Endometrium (tissue), 2 donors: ENCODE data around the gene OSBPL2.

Experiments used
- FAIRE-seq: peaks from 2 replicates; lab custom pipeline; 2012; peaks lifted over from hg19 to GRCh38; lab: Jason Lieb, UNC
- donor health status: control.
- donor health status: control.

The OSBPL2 gene

GRCh38 chr20:62258499-62259293 is 20.4 kb downstream of the OSBPL2 start:
- no peak for FAIRE-seq

GRCh38 chr20:62259294-62259565 is 20.9 kb downstream of the OSBPL2 start:
- no peak for FAIRE-seq

DNA sequence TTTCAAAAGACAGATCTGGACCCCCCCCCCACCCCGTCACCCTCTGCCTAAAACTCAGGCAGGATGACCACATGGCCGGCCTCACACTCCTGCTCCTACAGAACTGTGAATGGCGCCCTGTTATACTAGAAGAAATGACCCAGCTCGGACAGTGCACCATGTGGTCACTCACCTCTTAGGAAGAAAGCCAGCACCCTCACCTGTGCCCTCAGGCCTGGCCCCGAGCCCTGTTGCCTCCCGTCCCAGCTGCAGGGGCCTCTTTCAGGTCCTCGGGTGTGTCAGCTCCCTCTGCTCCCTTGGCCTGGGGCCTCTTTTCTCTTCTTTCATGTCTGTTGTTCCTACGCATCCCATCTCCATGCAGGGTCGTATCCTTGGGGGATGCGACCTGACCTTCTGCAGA is 23.7 kb downstream of the OSBPL2 start:
- FAIRE-seq: no peak

GRCh38 chr20:62263396-62263795 is 25.1 kb downstream of the OSBPL2 start:
- no peak for FAIRE-seq

GRCh38 chr20:62265365-62265764 is 27.0 kb downstream of the OSBPL2 start:
- no peak for FAIRE-seq

DNA sequence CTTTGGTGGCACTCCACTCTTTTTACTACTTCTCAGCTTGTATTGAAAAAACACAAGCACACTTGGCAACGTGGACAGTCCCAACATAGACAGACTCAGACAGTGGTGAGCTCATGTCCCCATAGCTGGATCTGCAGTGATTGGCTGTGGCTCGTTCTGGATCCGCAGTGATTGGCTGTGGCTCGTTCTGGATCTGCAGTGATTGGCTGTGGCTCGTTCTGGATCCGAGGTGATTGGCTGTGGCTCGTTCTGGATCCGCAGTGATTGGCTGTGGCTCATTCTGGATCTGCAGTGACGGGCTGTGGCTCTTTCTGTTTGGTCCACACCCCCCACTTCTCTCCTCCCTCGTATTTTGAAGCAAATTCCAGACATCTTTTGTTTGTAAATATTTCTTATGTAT is 28.0 kb downstream of the OSBPL2 start:
- no peak for FAIRE-seq

- FAIRE-seq: no peak
Observed at GRCh38 chr20:62266851-62267250, 28.5 kb downstream of the OSBPL2 start.

DNA sequence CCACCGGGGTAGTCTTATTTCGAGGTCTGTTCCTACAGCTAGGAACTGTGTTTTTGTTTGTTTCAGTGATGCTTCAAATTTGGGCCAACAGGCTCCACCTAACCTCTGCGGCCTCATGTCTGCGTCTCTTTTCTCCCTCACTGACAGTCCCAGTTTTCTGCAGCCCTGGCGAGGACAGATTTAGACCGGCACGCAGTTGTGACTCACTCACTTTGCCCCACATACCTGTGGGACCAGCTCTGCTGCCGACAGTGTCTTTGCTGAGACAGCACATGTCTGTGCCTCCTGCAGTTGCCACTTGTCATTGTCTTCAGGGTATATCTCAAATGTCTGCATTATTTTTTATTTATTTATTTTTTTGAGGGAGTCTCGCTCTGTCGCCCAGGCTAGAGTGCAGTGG is 29.2 kb downstream of the OSBPL2 start:
- no peak for FAIRE-seq

DNA sequence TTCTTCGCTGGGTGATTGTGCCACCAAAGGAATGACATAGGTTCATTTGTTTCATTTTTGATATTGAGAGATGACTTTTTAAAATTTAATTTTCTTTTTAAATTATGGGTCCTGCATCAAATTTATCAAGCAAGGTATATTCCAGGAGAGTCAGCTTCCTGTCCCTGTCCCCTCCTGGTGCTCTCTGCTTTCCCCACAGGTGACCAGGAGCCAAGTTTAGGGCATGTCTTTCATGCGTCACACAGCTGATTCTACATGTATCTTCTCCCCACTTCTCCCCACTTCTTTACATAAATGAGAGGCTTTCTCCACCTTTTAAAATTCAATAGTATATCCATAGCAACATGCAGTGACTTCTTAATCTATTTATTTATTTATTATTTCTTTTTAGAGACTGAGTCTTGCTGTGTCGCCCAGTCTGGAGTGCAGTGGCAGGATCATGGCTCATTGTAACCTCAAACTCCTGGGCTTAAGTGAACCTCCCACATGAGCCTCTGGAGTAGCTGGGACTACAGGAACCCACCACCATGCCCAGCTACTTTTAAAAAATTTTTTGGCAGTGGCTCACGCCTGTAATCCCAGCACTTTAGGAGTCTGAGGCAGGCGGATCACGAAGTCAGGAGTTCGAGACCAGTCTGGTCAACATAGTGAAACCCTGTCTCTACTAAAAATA is 30.0 kb downstream of the OSBPL2 start:
- no peak for FAIRE-seq

GRCh38 chr20:62269378-62269777 is 31.1 kb downstream of the OSBPL2 start:
- FAIRE-seq: no peak

DNA sequence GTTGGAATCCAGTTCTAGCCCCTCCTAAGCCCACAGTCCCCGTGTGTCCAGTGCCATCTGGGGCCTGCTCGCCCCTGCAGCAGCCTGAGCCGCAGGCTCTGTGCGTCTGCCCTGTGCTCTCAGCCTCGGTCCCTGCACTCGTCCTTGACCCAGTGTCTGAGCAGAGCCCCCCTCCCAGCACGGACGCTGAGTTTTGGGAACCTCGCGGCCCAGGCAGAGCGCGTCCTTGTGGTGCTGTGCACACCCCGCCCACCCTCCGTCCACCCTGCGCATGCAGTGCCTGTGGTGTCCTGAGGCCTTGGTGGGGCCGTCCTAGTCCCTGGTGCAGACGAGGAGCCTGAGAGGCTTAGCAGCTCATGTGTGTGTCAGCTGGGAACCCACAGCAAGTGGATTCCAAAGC is 31.6 kb downstream of the OSBPL2 start:
- no peak for FAIRE-seq

GRCh38 chr20:62272200-62272599 is 33.9 kb downstream of the OSBPL2 start:
- FAIRE-seq: no peak

GRCh38 chr20:62273416-62273815 is 35.1 kb downstream of the OSBPL2 start:
- FAIRE-seq: no peak

- FAIRE-seq: no peak
Observed at GRCh38 chr20:62274332-62274950, 36.1 kb downstream of the OSBPL2 start.

DNA sequence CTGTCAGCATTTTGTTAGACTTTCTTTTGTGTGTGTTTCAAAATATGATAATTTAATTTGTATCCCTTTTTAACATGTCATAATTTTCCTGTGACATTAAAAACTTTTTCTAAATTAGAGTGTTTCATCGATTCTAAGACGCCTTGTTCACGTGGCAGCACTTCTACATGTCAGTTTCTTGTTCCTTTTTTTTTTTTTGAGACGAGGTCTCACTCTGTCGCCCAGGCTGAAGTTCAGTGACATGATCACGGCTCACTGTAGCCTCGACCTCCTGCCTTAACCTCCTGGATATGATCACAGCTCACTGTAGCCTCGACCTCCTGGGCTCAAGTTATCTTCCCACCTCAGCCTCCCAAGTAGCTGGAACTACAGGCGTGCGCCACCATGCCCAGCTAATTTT is 36.9 kb downstream of the OSBPL2 start:
- FAIRE-seq: no peak

- no peak for FAIRE-seq
Observed at GRCh38 chr20:62276439-62276838, 38.1 kb downstream of the OSBPL2 start.

DNA sequence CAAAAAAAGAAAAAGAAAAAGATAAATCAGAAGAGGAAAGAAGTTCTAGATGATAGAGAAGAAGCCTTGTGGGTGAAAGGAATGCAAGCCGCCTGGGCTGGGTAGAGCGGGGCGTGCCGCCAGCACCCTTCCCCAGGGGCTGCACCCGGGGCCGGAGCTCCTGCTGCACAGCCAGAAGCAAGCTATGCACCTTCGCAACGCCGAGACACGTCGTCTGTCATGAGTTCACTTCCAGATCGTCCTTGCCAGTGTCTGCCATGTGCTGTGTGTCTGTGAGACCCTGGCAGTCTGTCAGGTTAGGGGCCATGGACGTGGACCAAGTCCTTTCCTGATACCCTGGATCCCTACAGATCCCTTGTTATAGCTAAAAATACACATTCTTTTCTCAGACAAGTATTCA is 38.9 kb downstream of the OSBPL2 start:
- FAIRE-seq: no peak

GRCh38 chr20:62280303-62280702 is 42.0 kb downstream of the OSBPL2 start:
- no peak for FAIRE-seq

GRCh38 chr20:62281161-62281933 is 43.0 kb downstream of the OSBPL2 start:
- no peak for FAIRE-seq

- FAIRE-seq: no peak
Observed at GRCh38 chr20:62282103-62282502, 43.8 kb downstream of the OSBPL2 start.

- no peak for FAIRE-seq
Observed at GRCh38 chr20:62282877-62283503, 44.7 kb downstream of the OSBPL2 start.

- FAIRE-seq: no peak
Observed at GRCh38 chr20:62284448-62284847, 46.1 kb downstream of the OSBPL2 start.
